Large intestine (tissue), 3 donors: ENCODE measurements around the gene OR52K2. TPM values are rescaled to one million over a fixed set of nuclear protein-coding genes. Genes with fewer than 3 reads are reported as not detected.

Source experiments
- DNase-seq, 2 donors: peaks; one replicate each; pipeline versions ENCODE4 v3.0.0 to v3.0.0-alpha.2; 2013
- H3K27ac ChIP-seq: one replicate; pipeline ENCODE4 v1.5.1; 2013; ENCODE audit warnings: low read length
- H3K27me3 ChIP-seq: 2 replicates; pipeline ENCODE4 v1.6.1; 2013; ENCODE audit warnings: low read length; ENCODE audit not compliant: control insufficient read depth, insufficient read depth
- H3K36me3 ChIP-seq: 2 replicates; pipeline ENCODE4 v1.6.1; 2013; ENCODE audit warnings: low read length; ENCODE audit not compliant: control insufficient read depth, insufficient read depth
- H3K4me1 ChIP-seq: one replicate; pipeline ENCODE4 v1.6.1; 2013; ENCODE audit warnings: low read length; ENCODE audit not compliant: control insufficient read depth, insufficient read depth
- H3K4me3 ChIP-seq: one replicate; pipeline ENCODE4 v1.5.1; 2013; ENCODE audit warnings: low read length
- H3K9me3 ChIP-seq: one replicate; pipeline ENCODE4 v1.6.1; 2013; ENCODE audit warnings: mild to moderate bottlenecking, low read depth, low read length, moderate library complexity; ENCODE audit not compliant: control insufficient read depth
- WGBS: methylation state at CpG from one replicate; pipeline ENCODE4 v1.1.5; 2013; ENCODE audit warnings: low lambda C conversion rate; ENCODE audit not compliant: insufficient coverage; 5-methylcytosine and 5-hydroxymethylcytosine counted together
- polyA plus RNA-seq: library from polyadenylated mRNA; unstranded; fragments of 120-200 nt; gene quantifications from one replicate; pipeline ENCODE4 v1.2.1, GENCODE V29; 2013

OR52K2 gene
- polyA plus RNA-seq, 1 donor = 0.04 TPM

- H3K27me3 ChIP-seq = no peaks in the 10 kb centered on the region
- H3K4me1 ChIP-seq = peaks cover 4% of the 10 kb centered on the region
- no peaks in the 10 kb centered on the region for H3K9me3 ChIP-seq
- H3K4me3 ChIP-seq = no peak overlapping the region
- no peak overlapping the region for H3K27ac ChIP-seq
- DNase-seq = no peak
- H3K36me3 ChIP-seq = no peaks in the 10 kb centered on the region
These were observed 4.9 kb downstream of the OR52K2 start for GRCh38 chr11:4454021-4454420.

- Histone ChIP-seq H3K9me3 (no peaks in the 10 kb centered on the region), H3K27me3 (no peaks in the 10 kb centered on the region), H3K36me3 (no peaks in the 10 kb centered on the region), H3K4me3 (no peak overlapping the region), H3K27ac (no peak overlapping the region), H3K4me1 (peaks cover 12% of the 10 kb centered on the region)
- WGBS = no CpG with 5 or more reads among the region's 1 CpG
- DNase-seq = peak in 1 of 2 donors; percentile 61
These were observed 6.3 kb downstream of the OR52K2 start for GRCh38 chr11:4455419-4455818.

GRCh38 chr11:4459500-4459899, 10.4 kb downstream of the OR52K2 start:
- H3K36me3 ChIP-seq = no peaks in the 10 kb centered on the region
- H3K27me3 ChIP-seq = no peaks in the 10 kb centered on the region
- DNase-seq = peak; percentile 51 to 91
- WGBS = no CpG with 5 or more reads among the region's 4 CpGs
- peaks cover 27% of the 10 kb centered on the region for H3K4me1 ChIP-seq
- H3K27ac ChIP-seq = peak overlapping the region; percentile 87
- peaks cover 4% of the 10 kb centered on the region for H3K9me3 ChIP-seq
- H3K4me3 ChIP-seq = no peak overlapping the region

- Histone ChIP-seq H3K4me1 (peaks cover 32% of the 10 kb centered on the region), H3K9me3 (peaks cover 5% of the 10 kb centered on the region), H3K27me3 (no peaks in the 10 kb centered on the region), H3K27ac (peak overlapping the region; percentile 87), H3K36me3 (no peaks in the 10 kb centered on the region), H3K4me3 (no peak overlapping the region)
- peak in 1 of 2 donors; percentile 52 for DNase-seq
- WGBS = no CpG with 5 or more reads among the region's 4 CpGs
These were observed 11.1 kb downstream of the OR52K2 start for GRCh38 chr11:4460151-4460550.

GRCh38 chr11:4464216-4465159, 15.4 kb downstream of the OR52K2 start:
- H3K27ac ChIP-seq = peak overlapping the region; percentile 19
- no peak for DNase-seq
- 94% methylated on average over 3 of the region's 5 CpGs for WGBS
- peaks cover 5% of the 10 kb centered on the region for H3K9me3 ChIP-seq
- H3K4me3 ChIP-seq = no peak overlapping the region
- peaks cover 56% of the 10 kb centered on the region for H3K4me1 ChIP-seq
- H3K36me3 ChIP-seq = no peaks in the 10 kb centered on the region
- H3K27me3 ChIP-seq = no peaks in the 10 kb centered on the region

GRCh38 chr11:4465407-4465806, 16.3 kb downstream of the OR52K2 start:
- Histone ChIP-seq H3K36me3 (no peaks in the 10 kb centered on the region), H3K27ac (peak overlapping the region; percentile 19), H3K9me3 (peaks cover 5% of the 10 kb centered on the region), H3K27me3 (no peaks in the 10 kb centered on the region), H3K4me3 (no peak overlapping the region), H3K4me1 (peaks cover 51% of the 10 kb centered on the region)
- DNase-seq = peak; percentile 12 to 65
- WGBS = no CpG with 5 or more reads among the region's 1 CpG

- H3K4me3 ChIP-seq = no peak overlapping the region
- H3K36me3 ChIP-seq = no peaks in the 10 kb centered on the region
- DNase-seq = peak in 1 of 2 donors; percentile 7
- 14% methylated on average over 1 of the region's 5 CpGs for WGBS
- H3K4me1 ChIP-seq = peaks cover 45% of the 10 kb centered on the region
- peaks cover 5% of the 10 kb centered on the region for H3K9me3 ChIP-seq
- no peaks in the 10 kb centered on the region for H3K27me3 ChIP-seq
- H3K27ac ChIP-seq = peak overlapping the region; percentile 85
These were observed 17.2 kb downstream of the OR52K2 start for GRCh38 chr11:4466131-4466870.

GRCh38 chr11:4466871-4467442, 17.9 kb downstream of the OR52K2 start:
- DNase-seq = peak; percentile 63 to 88
- Histone ChIP-seq H3K4me3 (no peak overlapping the region), H3K9me3 (peaks cover 5% of the 10 kb centered on the region), H3K4me1 (peaks cover 39% of the 10 kb centered on the region), H3K27ac (peak overlapping the region; percentile 85), H3K27me3 (no peaks in the 10 kb centered on the region), H3K36me3 (no peaks in the 10 kb centered on the region)

GRCh38 chr11:4467811-4468606, 18.9 kb downstream of the OR52K2 start:
- Histone ChIP-seq H3K27ac (peak overlapping the region; percentile 85), H3K4me3 (no peak overlapping the region), H3K4me1 (peaks cover 37% of the 10 kb centered on the region), H3K36me3 (no peaks in the 10 kb centered on the region), H3K9me3 (peaks cover 5% of the 10 kb centered on the region), H3K27me3 (no peaks in the 10 kb centered on the region)
- no CpG with 5 or more reads among the region's 3 CpGs for WGBS
- DNase-seq = peak; percentile 85 to 91

- DNase-seq = no peak
- Histone ChIP-seq H3K27ac (no peak overlapping the region), H3K27me3 (peaks cover 2% of the 10 kb centered on the region), H3K9me3 (no peaks in the 10 kb centered on the region), H3K4me1 (no peaks in the 10 kb centered on the region), H3K4me3 (no peak overlapping the region), H3K36me3 (no peaks in the 10 kb centered on the region)
- WGBS = 83% methylated on average over 1 of the region's 1 CpG
These were observed 30.5 kb downstream of the OR52K2 start for GRCh38 chr11:4479644-4480043.
